Measurements from ENCODE around the gene AGRN.

DNA sequence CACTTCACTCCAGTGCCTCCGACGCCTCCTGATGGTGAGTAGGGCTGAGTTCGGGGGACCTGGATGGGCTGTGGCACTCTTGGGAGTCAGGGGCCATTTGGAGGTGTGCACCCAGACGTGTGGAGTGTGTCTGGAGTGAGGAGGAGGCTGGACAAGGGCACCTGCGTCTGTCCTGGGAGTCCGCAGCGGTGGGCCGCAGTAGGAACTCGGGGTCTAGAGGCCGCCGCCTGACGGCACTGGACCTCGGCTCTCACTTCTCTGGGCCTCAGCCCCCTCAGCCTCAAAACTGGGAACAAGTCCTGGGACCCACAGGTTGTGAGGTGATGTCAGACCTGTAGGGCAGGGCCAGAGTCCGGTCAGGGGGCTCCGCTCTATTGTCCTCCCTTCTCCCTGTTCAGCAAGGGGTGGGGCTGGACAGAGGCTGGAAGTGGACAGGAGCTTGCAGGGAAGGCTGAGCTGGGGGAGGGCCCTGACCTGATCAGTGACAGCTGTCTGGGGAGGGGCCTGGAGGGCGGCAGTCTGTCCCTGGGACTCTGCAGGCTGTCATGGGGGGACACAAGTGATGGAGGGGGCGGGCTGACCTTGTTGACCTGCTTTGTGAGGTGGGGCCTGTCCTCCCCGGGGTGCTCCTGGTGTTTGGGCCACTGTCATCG is 15.5 kb downstream of the AGRN start:
- TF ChIP-seq, protein P1, sequence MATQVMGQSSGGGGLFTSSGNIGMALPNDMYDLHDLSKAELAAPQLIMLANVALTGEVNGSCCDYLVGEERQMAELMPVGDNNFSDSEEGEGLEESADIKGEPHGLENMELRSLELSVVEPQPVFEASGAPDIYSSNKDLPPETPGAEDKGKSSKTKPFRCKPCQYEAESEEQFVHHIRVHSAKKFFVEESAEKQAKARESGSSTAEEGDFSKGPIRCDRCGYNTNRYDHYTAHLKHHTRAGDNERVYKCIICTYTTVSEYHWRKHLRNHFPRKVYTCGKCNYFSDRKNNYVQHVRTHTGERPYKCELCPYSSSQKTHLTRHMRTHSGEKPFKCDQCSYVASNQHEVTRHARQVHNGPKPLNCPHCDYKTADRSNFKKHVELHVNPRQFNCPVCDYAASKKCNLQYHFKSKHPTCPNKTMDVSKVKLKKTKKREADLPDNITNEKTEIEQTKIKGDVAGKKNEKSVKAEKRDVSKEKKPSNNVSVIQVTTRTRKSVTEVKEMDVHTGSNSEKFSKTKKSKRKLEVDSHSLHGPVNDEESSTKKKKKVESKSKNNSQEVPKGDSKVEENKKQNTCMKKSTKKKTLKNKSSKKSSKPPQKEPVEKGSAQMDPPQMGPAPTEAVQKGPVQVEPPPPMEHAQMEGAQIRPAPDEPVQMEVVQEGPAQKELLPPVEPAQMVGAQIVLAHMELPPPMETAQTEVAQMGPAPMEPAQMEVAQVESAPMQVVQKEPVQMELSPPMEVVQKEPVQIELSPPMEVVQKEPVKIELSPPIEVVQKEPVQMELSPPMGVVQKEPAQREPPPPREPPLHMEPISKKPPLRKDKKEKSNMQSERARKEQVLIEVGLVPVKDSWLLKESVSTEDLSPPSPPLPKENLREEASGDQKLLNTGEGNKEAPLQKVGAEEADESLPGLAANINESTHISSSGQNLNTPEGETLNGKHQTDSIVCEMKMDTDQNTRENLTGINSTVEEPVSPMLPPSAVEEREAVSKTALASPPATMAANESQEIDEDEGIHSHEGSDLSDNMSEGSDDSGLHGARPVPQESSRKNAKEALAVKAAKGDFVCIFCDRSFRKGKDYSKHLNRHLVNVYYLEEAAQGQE (IDR thresholded peaks at IDR 0.05; ENCODE audit: low read depth): no peak
- no peak for TF ChIP-seq YY1 (IDR thresholded peaks at IDR 0.05; ENCODE audit: low read depth)
- no peak for TF ChIP-seq TAF1 (IDR thresholded peaks at IDR 0.05; ENCODE audit: low read depth)
- TF ChIP-seq RAD21 (IDR thresholded peaks at IDR 0.05; ENCODE audit: low read depth): no peak
- TF ChIP-seq, protein P2, sequence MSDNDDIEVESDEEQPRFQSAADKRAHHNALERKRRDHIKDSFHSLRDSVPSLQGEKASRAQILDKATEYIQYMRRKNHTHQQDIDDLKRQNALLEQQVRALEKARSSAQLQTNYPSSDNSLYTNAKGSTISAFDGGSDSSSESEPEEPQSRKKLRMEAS (IDR thresholded peaks at IDR 0.05): no peak
- TF ChIP-seq ZBTB7A (IDR thresholded peaks at IDR 0.05; ENCODE audit: low read depth): no peak
- TF ChIP-seq EP300 (IDR thresholded peaks at IDR 0.05; ENCODE audit: borderline replicate concordance): no peak
- no peak for TF ChIP-seq TEAD4 (IDR thresholded peaks at IDR 0.05)
- no peak for TF ChIP-seq FOXM1 (IDR thresholded peaks at IDR 0.05; ENCODE audit: borderline replicate concordance, low read depth)
- TF ChIP-seq, protein P3, sequence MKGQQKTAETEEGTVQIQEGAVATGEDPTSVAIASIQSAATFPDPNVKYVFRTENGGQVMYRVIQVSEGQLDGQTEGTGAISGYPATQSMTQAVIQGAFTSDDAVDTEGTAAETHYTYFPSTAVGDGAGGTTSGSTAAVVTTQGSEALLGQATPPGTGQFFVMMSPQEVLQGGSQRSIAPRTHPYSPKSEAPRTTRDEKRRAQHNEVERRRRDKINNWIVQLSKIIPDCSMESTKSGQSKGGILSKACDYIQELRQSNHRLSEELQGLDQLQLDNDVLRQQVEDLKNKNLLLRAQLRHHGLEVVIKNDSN (IDR thresholded peaks at IDR 0.05): no peak
- TF ChIP-seq CREB1 (IDR thresholded peaks at IDR 0.05; ENCODE audit: low read depth): no peak
- TF ChIP-seq TCF12 (IDR thresholded peaks at IDR 0.05; ENCODE audit: low read depth): no peak
- no peak for TF ChIP-seq NFIC (IDR thresholded peaks at IDR 0.05)
